HUES64 (cell line): ENCODE results near the gene UBE2F.
"Not testable (repeated sequence)": the region's sequence is repeated elsewhere in the genome, so short reads cannot be mapped to it uniquely, and the experiment has no call there.

Experiments used
- H3K27ac ChIP-seq: 2 replicates; pipeline ENCODE4 v1.7.0; 2013; ENCODE audit warnings: low read depth, low read length, inconsistent platforms
- H3K27me3 ChIP-seq: 2 replicates; pipeline ENCODE4 v1.6.1; 2013; ENCODE audit warnings: mild to moderate bottlenecking, low read length; ENCODE audit not compliant: insufficient read depth
- H3K36me3 ChIP-seq: 2 replicates; pipeline ENCODE4 v1.6.1; 2013; ENCODE audit warnings: mild to moderate bottlenecking, low read length; ENCODE audit not compliant: insufficient read depth
- H3K4me1 ChIP-seq: 2 replicates; pipeline ENCODE4 v1.6.1; 2013; ENCODE audit warnings: mild to moderate bottlenecking, low read length, moderate library complexity; ENCODE audit not compliant: insufficient read depth
- H3K4me3 ChIP-seq: 2 replicates; pipeline ENCODE4 v1.5.1; 2013; ENCODE audit warnings: mild to moderate bottlenecking, low read length, moderate library complexity
- H3K9ac ChIP-seq: 2 replicates; pipeline ENCODE4 v1.6.1; 2013; ENCODE audit warnings: mild to moderate bottlenecking, low read depth, low read length
- H3K9me3 ChIP-seq: 2 replicates; pipeline ENCODE4 v1.6.1; 2013; ENCODE audit warnings: low read depth, low read length; ENCODE audit not compliant: insufficient read depth
- whole genome bisulfite sequencing: fragments of 150-250, 120-280 bp; methylation state at CpG from one replicate; pipeline ENCODE4 v1.1.7; 2013; ENCODE audit warnings: missing lambda C conversion rate; 5-methylcytosine and 5-hydroxymethylcytosine counted together

Gene UBE2F

DNA sequence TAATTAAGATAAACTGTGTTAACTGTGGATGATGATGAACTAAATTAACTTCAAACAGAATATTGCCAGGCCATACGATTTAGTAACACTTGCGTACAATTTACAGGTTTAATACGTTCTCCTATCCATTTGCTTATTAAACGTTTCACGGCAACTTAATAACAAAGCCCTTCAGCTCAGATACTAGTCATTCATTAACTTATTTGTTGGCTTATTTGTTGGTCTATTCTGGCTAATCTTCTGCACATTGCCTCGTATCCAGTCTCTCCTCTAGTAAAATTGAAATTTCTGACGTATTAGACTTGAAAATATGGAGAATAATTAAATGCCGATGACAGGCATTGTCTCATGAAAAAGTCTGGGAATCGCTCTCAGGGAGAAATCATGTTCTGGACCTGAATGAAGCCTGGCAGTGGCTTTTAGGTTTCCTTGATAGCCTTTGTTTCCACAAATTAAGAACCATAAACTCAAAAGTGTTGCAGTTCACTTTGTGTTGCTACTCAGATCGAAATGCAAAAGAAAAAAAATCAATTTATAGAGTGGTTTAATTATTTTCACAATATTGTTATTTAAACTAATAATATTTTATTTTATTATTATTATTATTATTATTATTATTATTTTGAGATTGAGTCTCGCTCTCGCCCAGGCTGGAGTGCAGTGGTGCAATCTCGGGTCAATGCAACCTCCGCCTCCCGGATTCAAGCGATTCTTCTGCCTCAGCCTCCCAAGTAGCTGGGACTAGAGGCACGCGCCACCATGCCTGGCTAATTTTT lies 98.4 kb downstream of the UBE2F start:
- Histone ChIP-seq H3K27ac (no peak overlapping the region), H3K36me3 (peaks cover 66% of the 10 kb centered on the region), H3K9me3 (no peaks in the 10 kb centered on the region), H3K27me3 (no peaks in the 10 kb centered on the region), H3K4me1 (peaks cover 13% of the 10 kb centered on the region), H3K4me3 (no peak overlapping the region), H3K9ac (no peak overlapping the region)
- WGBS = 87% methylated on average over 17 of the region's 18 CpGs

DNA sequence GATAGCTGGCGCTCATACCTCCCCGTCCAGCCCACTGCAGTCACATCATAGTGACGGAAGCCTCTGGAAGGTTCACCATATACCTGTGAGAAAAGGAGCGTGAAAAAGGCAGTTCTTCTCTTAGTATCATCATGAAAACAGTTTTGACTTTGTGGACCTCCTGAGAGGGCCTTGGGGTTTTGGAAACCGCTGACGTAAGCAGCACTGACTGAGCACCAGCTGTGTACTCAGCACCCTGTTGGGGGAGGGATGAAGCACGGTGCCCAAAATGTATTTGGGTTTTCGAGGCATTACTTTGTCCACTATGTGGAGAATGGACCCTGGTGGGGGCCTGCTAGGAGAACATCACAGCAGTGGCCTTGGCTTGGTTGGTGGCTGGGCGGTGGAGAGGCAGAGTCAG lies 99.4 kb downstream of the UBE2F start:
- whole genome bisulfite sequencing = 84% methylated on average over 9 of the region's 9 CpGs
- Histone ChIP-seq H3K36me3 (peaks cover 75% of the 10 kb centered on the region), H3K27me3 (no peaks in the 10 kb centered on the region), H3K9me3 (no peaks in the 10 kb centered on the region), H3K4me3 (no peak overlapping the region), H3K9ac (no peak overlapping the region), H3K4me1 (peaks cover 13% of the 10 kb centered on the region), H3K27ac (no peak overlapping the region)

DNA sequence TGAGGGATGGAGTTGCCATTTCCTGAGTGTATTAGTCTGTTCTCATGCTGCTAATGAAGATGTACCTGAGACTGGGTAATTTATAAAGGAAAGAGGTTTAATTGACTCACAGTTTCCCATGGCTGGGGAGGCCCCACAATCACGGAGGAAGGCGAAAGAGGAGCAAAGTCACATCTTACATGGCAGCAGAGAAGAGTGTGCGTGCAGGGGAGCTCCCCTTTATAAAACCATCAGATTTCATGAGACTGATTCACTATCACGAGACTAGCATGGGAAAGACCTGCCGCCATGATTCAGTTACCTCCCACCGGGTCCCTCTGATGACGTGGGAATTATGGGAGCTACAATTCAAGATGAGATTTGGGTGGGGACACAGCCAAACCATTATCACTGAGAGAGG lies 99.9 kb downstream of the UBE2F start:
- H3K27ac ChIP-seq, H3K27me3 ChIP-seq, H3K9ac ChIP-seq, H3K4me3 ChIP-seq, H3K9me3 ChIP-seq: not testable (repeated sequence)
- WGBS = 96% methylated on average over 7 of the region's 7 CpGs
- peaks cover 13% of the 10 kb centered on the region for H3K4me1 ChIP-seq
- H3K36me3 ChIP-seq = peaks cover 80% of the 10 kb centered on the region

GRCh38 chr2:238067939-238068338 lies 101.1 kb downstream of the UBE2F start:
- 92% methylated on average over 6 of the region's 7 CpGs for WGBS
- H3K4me3 ChIP-seq = no peak overlapping the region
- no peaks in the 10 kb centered on the region for H3K27me3 ChIP-seq
- H3K4me1 ChIP-seq = 0 out of 2 replicates have a peak, but pooled peaks cover 3% of the 10 kb centered on the region
- no peak overlapping the region for H3K27ac ChIP-seq
- no peak overlapping the region for H3K9ac ChIP-seq
- no peaks in the 10 kb centered on the region for H3K9me3 ChIP-seq
- peaks cover 92% of the 10 kb centered on the region for H3K36me3 ChIP-seq

DNA sequence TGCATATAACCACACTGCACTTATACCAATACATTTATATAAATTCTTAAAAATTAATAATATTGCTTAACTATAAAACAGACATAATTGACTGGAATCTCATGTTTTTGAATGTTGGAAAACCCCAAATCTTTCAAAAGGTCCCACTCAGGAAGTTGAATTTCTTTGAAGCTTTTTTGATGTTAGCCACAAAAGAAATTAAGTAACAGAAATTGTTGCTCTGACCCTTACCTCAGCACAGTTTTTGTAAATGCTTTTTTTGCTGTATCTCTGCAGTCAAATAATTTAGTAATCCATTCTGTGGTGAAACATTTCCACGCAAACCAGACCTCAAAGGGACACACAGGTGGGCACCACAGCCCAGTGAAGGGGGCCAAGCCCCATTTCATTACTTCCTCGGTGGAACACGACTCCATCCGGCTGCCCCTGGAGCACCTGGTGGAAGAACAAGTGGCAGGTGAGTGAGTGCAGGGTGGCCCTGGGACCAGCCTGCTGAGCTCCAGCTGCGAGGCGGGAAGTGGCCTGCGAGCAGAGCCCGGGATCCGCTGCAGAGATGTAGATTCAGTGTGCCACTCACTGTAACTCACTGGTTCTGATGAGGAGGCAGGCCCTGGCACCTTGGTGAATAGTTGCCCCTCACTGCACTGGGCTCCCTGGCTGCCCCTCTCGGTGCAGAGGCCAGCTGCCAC lies 102.4 kb downstream of the UBE2F start:
- Histone ChIP-seq H3K9me3 (no peaks in the 10 kb centered on the region), H3K9ac (no peak overlapping the region), H3K4me3 (no peak overlapping the region), H3K27me3 (no peaks in the 10 kb centered on the region), H3K4me1 (no peaks in the 10 kb centered on the region), H3K36me3 (peaks cover 98% of the 10 kb centered on the region), H3K27ac (no peak overlapping the region)
- WGBS = 96% methylated on average over 10 of the region's 10 CpGs

- peaks cover 98% of the 10 kb centered on the region for H3K36me3 ChIP-seq
Measured at GRCh38 chr2:238069877-238070276, 103.1 kb downstream of the UBE2F start.

DNA sequence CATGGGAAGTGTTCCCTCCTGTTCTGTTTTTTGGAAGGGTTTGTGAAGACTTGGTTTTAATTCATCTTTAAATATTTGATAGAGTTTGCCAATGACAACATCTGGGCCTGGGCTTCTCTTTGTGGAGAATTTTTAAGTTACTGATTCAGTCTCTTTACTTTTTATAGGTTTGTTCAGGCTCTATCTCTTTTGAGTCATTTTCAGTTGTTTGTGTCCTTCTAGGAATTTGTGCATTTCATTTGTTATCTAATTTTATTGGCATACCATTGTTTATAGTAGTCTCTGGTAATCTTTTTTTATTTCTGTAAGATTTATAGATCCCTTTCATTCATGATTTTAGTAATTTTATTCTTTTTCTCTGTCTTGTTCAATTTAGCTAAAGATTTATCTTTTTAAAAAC lies 108.6 kb downstream of the UBE2F start:
- H3K27me3 ChIP-seq = no peaks in the 10 kb centered on the region
- H3K36me3 ChIP-seq = peaks cover 88% of the 10 kb centered on the region
- no peaks in the 10 kb centered on the region for H3K9me3 ChIP-seq
- H3K9ac ChIP-seq = no peak overlapping the region
- peaks cover 5% of the 10 kb centered on the region; the same call in 1 of the 2 replicates for H3K4me1 ChIP-seq
- no peak overlapping the region for H3K4me3 ChIP-seq
- no peak overlapping the region for H3K27ac ChIP-seq

More at GRCh38 chr2:238069877-238070276, 103.1 kb downstream of the UBE2F start:
- Histone ChIP-seq H3K27ac (no peak overlapping the region), H3K4me1 (no peaks in the 10 kb centered on the region), H3K9ac (no peak overlapping the region), H3K27me3 (no peaks in the 10 kb centered on the region), H3K4me3 (no peak overlapping the region), H3K9me3 (no peaks in the 10 kb centered on the region)
- WGBS = 97% methylated on average over 9 of the region's 9 CpGs

DNA sequence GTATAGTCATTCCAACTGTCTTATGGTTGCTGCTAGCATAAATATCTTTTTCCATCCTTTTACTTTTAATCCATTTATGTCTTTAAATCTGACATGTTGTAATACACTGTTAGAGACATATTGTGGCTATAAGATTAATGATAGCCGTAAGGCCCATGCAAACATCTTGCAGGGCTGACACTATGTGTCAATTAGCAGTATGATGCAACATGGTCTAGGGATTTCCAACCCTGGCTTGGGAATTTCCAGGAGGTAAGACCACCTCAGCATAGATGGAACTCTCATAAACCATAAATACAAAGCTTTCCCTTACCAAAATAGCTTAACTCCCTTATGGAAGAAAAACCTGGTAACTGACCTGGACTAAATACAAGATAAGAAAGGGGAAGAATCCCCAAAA lies 110.5 kb downstream of the UBE2F start:
- Histone ChIP-seq H3K27me3 (no peaks in the 10 kb centered on the region), H3K9me3 (no peaks in the 10 kb centered on the region), H3K4me1 (peaks cover 5% of the 10 kb centered on the region; the same call in 1 of the 2 replicates), H3K4me3 (no peak overlapping the region), H3K27ac (no peak overlapping the region), H3K36me3 (peaks cover 88% of the 10 kb centered on the region), H3K9ac (no peak overlapping the region)
- WGBS = 94% methylated on average over 1 of the region's 1 CpG

GRCh38 chr2:238079874-238080327 lies 113.1 kb downstream of the UBE2F start:
- Histone ChIP-seq H3K9ac (no peak overlapping the region), H3K4me3 (no peak overlapping the region), H3K27ac (no peak overlapping the region), H3K36me3 (peaks cover 85% of the 10 kb centered on the region), H3K9me3 (no peaks in the 10 kb centered on the region), H3K4me1 (peaks cover 5% of the 10 kb centered on the region; the same call in 1 of the 2 replicates), H3K27me3 (no peaks in the 10 kb centered on the region)
- WGBS = 96% methylated on average over 2 of the region's 2 CpGs

- no peak overlapping the region for H3K9ac ChIP-seq
- H3K36me3 ChIP-seq = peaks cover 83% of the 10 kb centered on the region
- no peak overlapping the region for H3K4me3 ChIP-seq
- H3K27me3 ChIP-seq = no peaks in the 10 kb centered on the region
- H3K27ac ChIP-seq = no peak overlapping the region
- peaks cover 5% of the 10 kb centered on the region; the same call in 1 of the 2 replicates for H3K4me1 ChIP-seq
- WGBS = 95% methylated on average over 15 of the region's 15 CpGs
- H3K9me3 ChIP-seq = no peaks in the 10 kb centered on the region
Measured at GRCh38 chr2:238080518-238080917, 113.7 kb downstream of the UBE2F start.

- no peak overlapping the region for H3K4me3 ChIP-seq
- no peaks in the 10 kb centered on the region for H3K9me3 ChIP-seq
- peaks cover 5% of the 10 kb centered on the region; the same call in 1 of the 2 replicates for H3K4me1 ChIP-seq
- H3K27me3 ChIP-seq = no peaks in the 10 kb centered on the region
- WGBS = 96% methylated on average over 13 of the region's 13 CpGs
- peaks cover 83% of the 10 kb centered on the region for H3K36me3 ChIP-seq
- H3K27ac ChIP-seq = no peak overlapping the region
- no peak overlapping the region for H3K9ac ChIP-seq
Measured at GRCh38 chr2:238081150-238081549, 114.3 kb downstream of the UBE2F start.
